ENCODE results near the gene KRT83. TPM values are rescaled to one million over a fixed set of nuclear protein-coding genes. Genes with fewer than 3 reads are reported as not detected.
A peak's percentile ranks its signal among the peaks of the same experiment; 100 is the strongest.

KRT83 gene
- total RNA-seq, 1 donor from 2014 or later = not detected

- no peaks in the 10 kb centered on the region for H3K27me3 ChIP-seq
- H3K4me1 ChIP-seq = peaks cover 5% of the 10 kb centered on the region
- TF ChIP-seq CTCF (IDR thresholded peaks at IDR 0.05) = no peak
- DNase-seq (no peak), ATAC-seq (no peak)
- no peak overlapping the region for H3K27ac ChIP-seq
- H3K9me3 ChIP-seq = no peaks in the 10 kb centered on the region
- no peak overlapping the region for H3K4me3 ChIP-seq
- intact Hi-C loops (cut with DNase I) = no loop called here
- H3K36me3 ChIP-seq = no peaks in the 10 kb centered on the region
Measured at GRCh38 chr12:52361553-52361952, 40.4 kb upstream of the KRT83 start.

GRCh38 chr12:52360663-52361271, 39.6 kb upstream of the KRT83 start:
- Histone ChIP-seq H3K9me3 (no peaks in the 10 kb centered on the region), H3K4me3 (no peak overlapping the region), H3K4me1 (peaks cover 5% of the 10 kb centered on the region), H3K27me3 (no peaks in the 10 kb centered on the region), H3K27ac (no peak overlapping the region), H3K36me3 (no peaks in the 10 kb centered on the region)
- TF ChIP-seq CTCF (IDR thresholded peaks at IDR 0.05) = no peak
- intact Hi-C loops (cut with DNase I) = no loop called here
- no peak for DNase-seq
- ATAC-seq = no peak

- Histone ChIP-seq H3K27me3 (no peaks in the 10 kb centered on the region), H3K27ac (no peak overlapping the region), H3K4me1 (peaks cover 5% of the 10 kb centered on the region), H3K4me3 (no peak overlapping the region), H3K9me3 (no peaks in the 10 kb centered on the region), H3K36me3 (no peaks in the 10 kb centered on the region)
- DNase-seq = no peak
- no peak for TF ChIP-seq CTCF (IDR thresholded peaks at IDR 0.05)
- no peak for ATAC-seq
- intact Hi-C loops (cut with DNase I) = no loop called here
Measured at GRCh38 chr12:52360106-52360662, 39.0 kb upstream of the KRT83 start.

- Histone ChIP-seq H3K4me1 (peaks cover 5% of the 10 kb centered on the region), H3K4me3 (no peak overlapping the region), H3K27ac (no peak overlapping the region), H3K27me3 (no peaks in the 10 kb centered on the region), H3K9me3 (no peaks in the 10 kb centered on the region), H3K36me3 (no peaks in the 10 kb centered on the region)
- peak; percentile 69 for ATAC-seq
- DNase-seq = no peak
- TF ChIP-seq CTCF (IDR thresholded peaks at IDR 0.05) = no peak
- intact Hi-C loops (cut with DNase I) = no loop called here
Measured at GRCh38 chr12:52359621-52360061, 38.4 kb upstream of the KRT83 start.

GRCh38 chr12:52358575-52359350, 37.6 kb upstream of the KRT83 start:
- no peak for DNase-seq
- intact Hi-C loops (cut with DNase I) = no loop called here

More at GRCh38 chr12:52358575-52359350, 37.6 kb upstream of the KRT83 start:
- Histone ChIP-seq H3K9me3 (no peaks in the 10 kb centered on the region), H3K4me3 (no peak overlapping the region), H3K27me3 (peaks cover 5% of the 10 kb centered on the region), H3K4me1 (peaks cover 5% of the 10 kb centered on the region), H3K27ac (no peak overlapping the region), H3K36me3 (no peaks in the 10 kb centered on the region)
- no peak for TF ChIP-seq CTCF (IDR thresholded peaks at IDR 0.05)
- ATAC-seq = no peak

Data from upper lobe of right lung (tissue), 1 donor.